ENCODE measurements around the gene OR5C1.
A peak's percentile ranks its signal among the peaks of the same experiment; 100 is the strongest.
"Not testable (repeated sequence)": the region's sequence is repeated elsewhere in the genome, so short reads cannot be mapped to it uniquely, and the experiment has no call there.

OR5C1 gene

DNA sequence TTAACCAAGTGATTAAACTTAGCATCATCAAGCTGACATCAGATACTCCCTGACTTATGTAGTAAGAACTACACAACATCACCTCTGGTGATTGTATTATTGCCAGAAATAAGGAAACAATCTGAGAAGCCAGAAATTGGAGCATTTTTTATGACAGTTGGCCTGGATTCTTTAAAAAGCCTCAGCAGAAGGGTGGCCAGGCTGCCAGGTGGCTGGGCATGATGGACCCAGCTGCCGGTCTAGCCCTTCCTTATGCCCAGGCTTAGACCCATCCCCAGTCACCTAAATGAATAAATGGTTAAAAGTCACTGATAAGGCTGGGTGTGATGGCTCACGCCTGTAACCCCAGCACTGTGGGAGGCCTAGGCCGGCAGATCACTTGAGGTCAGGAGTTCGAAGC lies 24.0 kb downstream of the OR5C1 start:
- DNase-seq (ENCODE audit: low spot score): no peak

GRCh38 chr9:122814545-122814944 lies 25.8 kb downstream of the OR5C1 start:
- no peak for DNase-seq (ENCODE audit: low spot score)

- DNase-seq (ENCODE audit: low spot score): no peak
Observed at GRCh38 chr9:122815544-122815943, 26.8 kb downstream of the OR5C1 start.

GRCh38 chr9:122816163-122816867 lies 27.6 kb downstream of the OR5C1 start:
- DNase-seq (ENCODE audit: low spot score): peak; percentile 43

- peak; percentile 30 for DNase-seq (ENCODE audit: low spot score)
Observed at GRCh38 chr9:122819326-122819725, 30.6 kb downstream of the OR5C1 start.

DNA sequence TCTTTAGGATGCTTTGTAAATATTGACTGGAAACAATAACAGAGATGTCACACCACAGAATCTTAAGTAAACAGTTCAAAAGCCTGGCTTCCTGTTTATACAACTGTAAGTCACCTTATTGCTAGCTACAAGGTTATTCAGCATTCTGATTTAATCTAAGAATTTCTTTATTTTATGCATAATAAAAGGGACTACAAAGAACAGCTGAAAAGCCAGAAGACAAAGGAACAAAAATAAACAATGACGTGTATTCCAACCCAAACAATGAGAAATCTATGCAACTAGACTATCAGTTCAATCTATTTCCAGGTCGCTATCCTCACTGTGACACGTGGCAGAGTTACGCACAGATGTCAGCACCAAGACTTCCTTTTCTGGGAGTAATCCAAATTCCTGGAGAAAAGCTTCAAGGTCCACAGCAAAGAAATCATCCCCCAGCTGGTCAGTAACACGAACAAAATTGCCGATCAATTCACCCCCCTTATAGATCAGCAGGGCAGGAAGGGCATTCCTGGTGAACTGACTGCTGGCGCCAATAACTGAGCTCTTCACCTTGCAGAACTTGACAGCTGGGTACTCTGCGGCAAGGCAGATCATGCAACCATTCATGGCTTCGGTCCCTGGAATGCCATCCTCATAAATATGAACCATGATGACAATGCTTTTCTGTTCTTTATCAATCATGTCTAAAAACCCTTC lies 31.2 kb downstream of the OR5C1 start:
- peak; percentile 76 for DNase-seq (ENCODE audit: low spot score)

DNA sequence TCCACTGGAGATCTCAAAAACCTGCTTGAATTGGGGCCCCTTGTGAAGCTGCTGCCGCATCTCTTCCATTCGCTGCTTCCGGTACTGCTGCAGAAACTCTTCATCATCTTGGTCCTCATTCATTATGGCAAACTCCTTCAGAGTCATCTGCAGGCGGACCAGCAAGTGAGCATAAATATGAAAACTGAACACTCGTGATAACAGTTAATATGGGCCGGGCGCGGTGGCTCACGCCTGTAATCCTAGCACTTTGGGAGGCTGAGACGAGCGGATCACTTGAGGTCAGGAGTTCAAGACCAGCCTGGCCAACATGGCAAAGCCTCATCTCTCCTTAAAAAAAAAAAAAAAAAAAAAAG lies 31.7 kb downstream of the OR5C1 start:
- no peak for DNase-seq (ENCODE audit: low spot score)

DNA sequence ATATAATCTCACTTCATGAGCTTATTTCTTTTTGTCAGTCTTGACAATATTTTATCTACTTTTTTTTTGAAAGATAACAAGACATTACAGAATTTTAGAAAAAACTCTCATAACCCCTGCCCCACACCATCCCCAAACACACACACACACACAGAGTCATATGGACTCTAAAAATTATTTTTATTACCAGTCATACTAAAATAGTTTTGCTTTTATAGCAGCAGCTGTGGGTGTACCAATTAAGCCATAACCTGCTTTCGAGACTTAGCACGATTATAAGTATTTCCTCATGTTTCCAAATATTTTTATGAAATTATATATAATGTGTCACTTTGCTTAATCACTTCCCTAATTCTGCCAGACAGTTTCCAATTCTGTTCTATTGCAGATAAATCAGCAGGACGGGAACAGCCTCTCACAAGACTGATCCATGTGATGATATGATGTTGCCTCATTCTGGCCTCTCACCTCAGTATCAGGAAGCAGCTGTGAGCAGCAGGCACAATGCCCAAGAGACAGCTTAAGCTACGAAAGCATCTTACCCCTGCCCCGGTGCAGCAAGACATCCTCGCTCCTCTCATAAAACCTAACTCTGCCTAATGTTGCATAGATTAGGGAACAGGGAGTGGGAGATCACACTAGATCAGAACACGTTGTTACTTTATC lies 32.7 kb downstream of the OR5C1 start:
- DNase-seq (ENCODE audit: low spot score): peak; percentile 59

DNA sequence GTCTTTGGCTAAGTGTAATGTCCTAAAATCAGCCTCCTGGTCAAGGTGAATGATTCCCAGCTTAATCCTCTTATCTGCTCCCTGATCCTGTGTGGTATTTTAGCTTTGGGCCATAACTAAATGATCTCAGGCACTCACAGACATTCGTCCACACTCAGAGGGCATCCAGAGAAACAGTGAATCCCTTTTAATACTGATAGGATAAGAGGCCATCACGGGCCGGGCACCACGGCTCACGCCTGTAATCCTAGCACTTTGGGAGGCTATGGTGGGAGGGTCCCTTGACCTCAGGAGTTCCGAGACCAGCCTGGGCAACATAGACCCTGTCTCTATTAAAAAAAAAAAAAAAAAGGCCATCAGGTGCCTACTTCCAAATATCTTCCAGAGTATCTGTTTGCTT lies 33.3 kb downstream of the OR5C1 start:
- no peak for DNase-seq (ENCODE audit: low spot score)

GRCh38 chr9:122822938-122823337 lies 34.2 kb downstream of the OR5C1 start:
- DNase-seq (ENCODE audit: low spot score): no peak

GRCh38 chr9:122827761-122828093 lies 39.0 kb downstream of the OR5C1 start:
- DNase-seq (ENCODE audit: low spot score): no peak

- not testable (repeated sequence) for DNase-seq (ENCODE audit: low spot score)
Observed at GRCh38 chr9:122828965-122829284, 40.2 kb downstream of the OR5C1 start.

GRCh38 chr9:122832194-122832593 lies 43.5 kb downstream of the OR5C1 start:
- no peak for DNase-seq (ENCODE audit: low spot score)

- DNase-seq (ENCODE audit: low spot score): no peak
Observed at GRCh38 chr9:122835313-122835731, 46.6 kb downstream of the OR5C1 start.

- DNase-seq (ENCODE audit: low spot score): no peak
Observed at GRCh38 chr9:122837266-122837850, 48.6 kb downstream of the OR5C1 start.

GRCh38 chr9:122838441-122838840 lies 49.7 kb downstream of the OR5C1 start:
- not testable (repeated sequence) for DNase-seq (ENCODE audit: low spot score)
